Measurements from ENCODE around the gene KCNIP3.

KCNIP3 gene

GRCh38 chr2:95306336-95306895 is 9.3 kb downstream of the KCNIP3 start:
- Histone ChIP-seq H3K4me3 (ENCODE audit: low read length) (no peak overlapping the region), H3K79me2 (ENCODE audit: low read length) (no peaks in the 10 kb centered on the region), H4K20me1 (ENCODE audit: insufficient read depth, low read length) (no peaks in the 10 kb centered on the region), H3K27me3 (ENCODE audit: low read depth, low read length) (no peaks in the 10 kb centered on the region), H2AFZ (ENCODE audit: low read depth, low read length) (no peak overlapping the region), H3K9me3 (ENCODE audit: insufficient read depth, low read length) (no peaks in the 10 kb centered on the region), H3K36me3 (replicated peaks; ENCODE audit: low read depth, low read length) (no peaks in the 10 kb centered on the region), H3K27ac (ENCODE audit: low read length) (no peak overlapping the region), H3K9ac (ENCODE audit: low read length) (no peak overlapping the region), H3K4me2 (ENCODE audit: low read length) (no peak overlapping the region), H3K4me1 (ENCODE audit: low read length) (no peaks in the 10 kb centered on the region)
- no peak for TF ChIP-seq EZH2phosphoT487 (IDR thresholded peaks at IDR 0.05; ENCODE audit: low read depth)
- TF ChIP-seq, protein P1, sequence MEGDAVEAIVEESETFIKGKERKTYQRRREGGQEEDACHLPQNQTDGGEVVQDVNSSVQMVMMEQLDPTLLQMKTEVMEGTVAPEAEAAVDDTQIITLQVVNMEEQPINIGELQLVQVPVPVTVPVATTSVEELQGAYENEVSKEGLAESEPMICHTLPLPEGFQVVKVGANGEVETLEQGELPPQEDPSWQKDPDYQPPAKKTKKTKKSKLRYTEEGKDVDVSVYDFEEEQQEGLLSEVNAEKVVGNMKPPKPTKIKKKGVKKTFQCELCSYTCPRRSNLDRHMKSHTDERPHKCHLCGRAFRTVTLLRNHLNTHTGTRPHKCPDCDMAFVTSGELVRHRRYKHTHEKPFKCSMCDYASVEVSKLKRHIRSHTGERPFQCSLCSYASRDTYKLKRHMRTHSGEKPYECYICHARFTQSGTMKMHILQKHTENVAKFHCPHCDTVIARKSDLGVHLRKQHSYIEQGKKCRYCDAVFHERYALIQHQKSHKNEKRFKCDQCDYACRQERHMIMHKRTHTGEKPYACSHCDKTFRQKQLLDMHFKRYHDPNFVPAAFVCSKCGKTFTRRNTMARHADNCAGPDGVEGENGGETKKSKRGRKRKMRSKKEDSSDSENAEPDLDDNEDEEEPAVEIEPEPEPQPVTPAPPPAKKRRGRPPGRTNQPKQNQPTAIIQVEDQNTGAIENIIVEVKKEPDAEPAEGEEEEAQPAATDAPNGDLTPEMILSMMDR (IDR thresholded peaks at IDR 0.05; ENCODE audit: low read depth, low read length) = no peak

- Histone ChIP-seq H3K27ac (ENCODE audit: low read length) (no peak overlapping the region), H3K36me3 (replicated peaks; ENCODE audit: low read depth, low read length) (no peaks in the 10 kb centered on the region), H3K79me2 (ENCODE audit: low read length) (no peaks in the 10 kb centered on the region), H3K27me3 (ENCODE audit: low read depth, low read length) (no peaks in the 10 kb centered on the region), H3K4me2 (ENCODE audit: low read length) (no peak overlapping the region), H3K9me3 (ENCODE audit: insufficient read depth, low read length) (no peaks in the 10 kb centered on the region), H3K4me1 (ENCODE audit: low read length) (no peaks in the 10 kb centered on the region), H3K4me3 (ENCODE audit: low read length) (no peak overlapping the region), H2AFZ (ENCODE audit: low read depth, low read length) (no peak overlapping the region), H3K9ac (ENCODE audit: low read length) (no peak overlapping the region), H4K20me1 (ENCODE audit: insufficient read depth, low read length) (no peaks in the 10 kb centered on the region)
- no peak for TF ChIP-seq EZH2phosphoT487 (IDR thresholded peaks at IDR 0.05; ENCODE audit: low read depth)
- TF ChIP-seq, protein P1 (IDR thresholded peaks at IDR 0.05; ENCODE audit: low read depth, low read length) = no peak
Observed at GRCh38 chr2:95307036-95307435, 9.9 kb downstream of the KCNIP3 start.

GRCh38 chr2:95307878-95308277 is 10.7 kb downstream of the KCNIP3 start:
- Histone ChIP-seq H4K20me1 (ENCODE audit: insufficient read depth, low read length) (no peaks in the 10 kb centered on the region), H3K27me3 (ENCODE audit: low read depth, low read length) (no peaks in the 10 kb centered on the region), H3K9me3 (ENCODE audit: insufficient read depth, low read length) (no peaks in the 10 kb centered on the region), H3K4me2 (ENCODE audit: low read length) (no peak overlapping the region), H3K4me1 (ENCODE audit: low read length) (no peaks in the 10 kb centered on the region), H3K79me2 (ENCODE audit: low read length) (no peaks in the 10 kb centered on the region), H3K36me3 (replicated peaks; ENCODE audit: low read depth, low read length) (no peaks in the 10 kb centered on the region), H3K9ac (ENCODE audit: low read length) (no peak overlapping the region), H2AFZ (ENCODE audit: low read depth, low read length) (no peak overlapping the region), H3K4me3 (ENCODE audit: low read length) (no peak overlapping the region), H3K27ac (ENCODE audit: low read length) (no peak overlapping the region)
- TF ChIP-seq, protein P1 (IDR thresholded peaks at IDR 0.05; ENCODE audit: low read depth, low read length) = no peak
- no peak for TF ChIP-seq EZH2phosphoT487 (IDR thresholded peaks at IDR 0.05; ENCODE audit: low read depth)

DNA sequence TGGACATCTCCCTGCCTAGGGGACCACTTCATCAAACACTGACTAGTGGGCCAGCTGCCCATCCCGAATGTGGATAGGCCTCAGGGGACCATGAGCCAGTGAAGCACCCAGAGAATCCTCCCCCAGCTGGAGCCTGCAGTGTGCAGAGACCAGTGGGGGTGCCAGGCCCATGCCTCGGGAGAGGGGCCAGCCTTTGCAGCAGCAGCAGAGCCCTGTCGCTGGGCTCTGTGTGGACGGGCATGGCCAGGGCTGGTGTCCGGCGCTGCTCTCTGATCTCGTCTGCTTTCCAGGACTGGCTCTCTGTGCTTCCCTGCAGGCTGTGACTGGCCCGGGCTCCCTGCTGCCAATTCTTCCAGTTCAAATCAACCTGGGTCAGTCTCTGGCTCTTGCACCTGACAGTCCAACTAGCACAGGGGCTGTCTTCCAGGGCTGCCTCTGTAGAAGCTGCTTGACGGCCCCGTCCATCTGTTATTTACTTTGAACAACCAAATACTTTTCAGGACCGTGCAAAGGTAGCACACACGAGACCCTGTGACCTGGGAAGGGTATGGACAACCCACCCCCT is 11.4 kb downstream of the KCNIP3 start:
- no peaks in the 10 kb centered on the region for H3K36me3 ChIP-seq (replicated peaks; ENCODE audit: low read depth, low read length)
- H3K4me1 ChIP-seq (ENCODE audit: low read length) = no peaks in the 10 kb centered on the region
- no peak overlapping the region for H2AFZ ChIP-seq (ENCODE audit: low read depth, low read length)
- H4K20me1 ChIP-seq (ENCODE audit: insufficient read depth, low read length) = no peaks in the 10 kb centered on the region
- H3K9me3 ChIP-seq (ENCODE audit: insufficient read depth, low read length) = no peaks in the 10 kb centered on the region
- H3K27me3 ChIP-seq (ENCODE audit: low read depth, low read length) = no peaks in the 10 kb centered on the region
- H3K4me3 ChIP-seq (ENCODE audit: low read length) = no peak overlapping the region
- H3K79me2 ChIP-seq (ENCODE audit: low read length) = no peaks in the 10 kb centered on the region
- H3K9ac ChIP-seq (ENCODE audit: low read length) = no peak overlapping the region
- no peak overlapping the region for H3K4me2 ChIP-seq (ENCODE audit: low read length)
- no peak overlapping the region for H3K27ac ChIP-seq (ENCODE audit: low read length)
- TF ChIP-seq, protein P1 (IDR thresholded peaks at IDR 0.05; ENCODE audit: low read depth, low read length) = no peak
- no peak for TF ChIP-seq EZH2phosphoT487 (IDR thresholded peaks at IDR 0.05; ENCODE audit: low read depth)
